GM18909 (cell line): ENCODE data around the gene CHAD.
"Not testable (repeated sequence)": the region's sequence is repeated elsewhere in the genome, so short reads cannot be mapped to it uniquely, and the experiment has no call there.

Experiments
- ATAC-seq: cut with Tn5 transposase; IDR thresholded peaks from one replicate; pipeline ENCODE4 v1.9.1; 2021; ENCODE audit warnings: mild to moderate bottlenecking; ENCODE audit not compliant: unreplicated experiment, poor library complexity

The CHAD gene

GRCh38 chr17:50475775-50476544 is 7.3 kb upstream of the CHAD start:
- ATAC-seq: not testable (repeated sequence)

GRCh38 chr17:50475362-50475761 is 6.7 kb upstream of the CHAD start:
- no peak for ATAC-seq

GRCh38 chr17:50474523-50474922 is 5.8 kb upstream of the CHAD start:
- ATAC-seq: no peak

GRCh38 chr17:50473901-50474300 is 5.2 kb upstream of the CHAD start:
- no peak for ATAC-seq

- ATAC-seq: not testable (repeated sequence)
These were observed 4.1 kb upstream of the CHAD start for GRCh38 chr17:50472761-50473161.

- no peak for ATAC-seq
These were observed 3.6 kb upstream of the CHAD start for GRCh38 chr17:50472286-50472685.

GRCh38 chr17:50471009-50471905 is 2.6 kb upstream of the CHAD start:
- no peak for ATAC-seq

GRCh38 chr17:50470426-50470825 is 1.7 kb upstream of the CHAD start:
- no peak for ATAC-seq

GRCh38 chr17:50469671-50470305 is 1.1 kb upstream of the CHAD start:
- no peak for ATAC-seq

GRCh38 chr17:50469208-50469605 is 527 bp upstream of the CHAD start:
- ATAC-seq: no peak

GRCh38 chr17:50467855-50468303 is 801 bp downstream of the CHAD start:
- no peak for ATAC-seq

- no peak for ATAC-seq
These were observed 1.4 kb downstream of the CHAD start for GRCh38 chr17:50467114-50467854.

- no peak for ATAC-seq
These were observed 2.1 kb downstream of the CHAD start for GRCh38 chr17:50466371-50467113.

GRCh38 chr17:50465635-50466034 is 3.0 kb downstream of the CHAD start:
- ATAC-seq: no peak

GRCh38 chr17:50465171-50465570 is 3.5 kb downstream of the CHAD start:
- no peak for ATAC-seq

GRCh38 chr17:50464736-50465135 is 3.9 kb downstream of the CHAD start:
- ATAC-seq: no peak

GRCh38 chr17:50464121-50464520 is 4.6 kb downstream of the CHAD start:
- no peak for ATAC-seq

GRCh38 chr17:50462446-50462845 is 6.2 kb downstream of the CHAD start:
- ATAC-seq: no peak

- no peak for ATAC-seq
These were observed 7.0 kb downstream of the CHAD start for GRCh38 chr17:50461550-50462132.
